NB4 (cell line): ENCODE data around the gene STARD3NL.

Experiments used
- MYC ChIP-seq: IDR thresholded peaks from 2 replicates; pipeline ENCODE4 v1.6.1; 2011; ENCODE audit warnings: low read depth, low read length
- POLR2A ChIP-seq: IDR thresholded peaks from 2 replicates; pipeline ENCODE4 v1.6.1; 2011; ENCODE audit warnings: mild to moderate bottlenecking; ENCODE audit not compliant: insufficient read length; ENCODE audit errors: extremely low read depth
- TF ChIP-seq, protein P1 (sequence below): IDR thresholded peaks from 2 replicates; pipeline ENCODE4 v1.6.1; 2011; ENCODE audit warnings: low read depth, low read length
- TF ChIP-seq, protein P2 (sequence below): IDR thresholded peaks from one replicate; pipeline ENCODE4 v1.5.1; 2012; ENCODE audit warnings: low read depth, low read length

DNA sequence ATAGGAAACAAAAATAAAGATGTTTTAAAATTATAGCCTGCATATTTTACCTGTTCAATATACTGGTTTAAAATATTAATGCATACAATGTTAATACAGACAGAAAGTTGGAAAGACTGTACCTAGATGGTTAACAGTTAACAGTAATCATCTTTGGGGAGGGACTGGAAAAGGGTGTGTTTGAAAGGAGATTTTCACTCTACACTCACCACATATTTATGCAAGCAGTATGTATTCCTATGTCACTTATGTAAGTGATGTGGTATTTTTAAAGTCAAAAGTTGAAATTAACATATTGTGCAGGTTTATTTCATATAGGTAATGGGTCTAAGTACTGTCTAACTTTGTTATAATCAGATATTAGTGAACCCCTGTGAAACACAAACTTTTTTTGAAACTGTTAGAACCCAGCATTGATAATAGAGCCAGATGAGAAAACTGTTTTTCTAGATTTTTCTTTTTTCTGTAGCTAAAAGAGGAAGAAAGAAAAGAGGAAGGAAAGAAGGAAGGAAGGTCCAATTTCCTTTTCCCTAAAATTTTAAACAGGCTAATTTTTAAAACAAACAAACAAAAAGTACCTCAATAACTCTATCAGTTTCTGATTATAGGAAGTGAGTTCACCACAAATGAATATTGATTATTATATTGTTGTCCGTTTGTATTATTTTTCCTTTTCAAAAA is 9.0 kb upstream of the STARD3NL start:
- TF ChIP-seq, protein P1, sequence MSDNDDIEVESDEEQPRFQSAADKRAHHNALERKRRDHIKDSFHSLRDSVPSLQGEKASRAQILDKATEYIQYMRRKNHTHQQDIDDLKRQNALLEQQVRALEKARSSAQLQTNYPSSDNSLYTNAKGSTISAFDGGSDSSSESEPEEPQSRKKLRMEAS: no peak
- TF ChIP-seq, protein P2, sequence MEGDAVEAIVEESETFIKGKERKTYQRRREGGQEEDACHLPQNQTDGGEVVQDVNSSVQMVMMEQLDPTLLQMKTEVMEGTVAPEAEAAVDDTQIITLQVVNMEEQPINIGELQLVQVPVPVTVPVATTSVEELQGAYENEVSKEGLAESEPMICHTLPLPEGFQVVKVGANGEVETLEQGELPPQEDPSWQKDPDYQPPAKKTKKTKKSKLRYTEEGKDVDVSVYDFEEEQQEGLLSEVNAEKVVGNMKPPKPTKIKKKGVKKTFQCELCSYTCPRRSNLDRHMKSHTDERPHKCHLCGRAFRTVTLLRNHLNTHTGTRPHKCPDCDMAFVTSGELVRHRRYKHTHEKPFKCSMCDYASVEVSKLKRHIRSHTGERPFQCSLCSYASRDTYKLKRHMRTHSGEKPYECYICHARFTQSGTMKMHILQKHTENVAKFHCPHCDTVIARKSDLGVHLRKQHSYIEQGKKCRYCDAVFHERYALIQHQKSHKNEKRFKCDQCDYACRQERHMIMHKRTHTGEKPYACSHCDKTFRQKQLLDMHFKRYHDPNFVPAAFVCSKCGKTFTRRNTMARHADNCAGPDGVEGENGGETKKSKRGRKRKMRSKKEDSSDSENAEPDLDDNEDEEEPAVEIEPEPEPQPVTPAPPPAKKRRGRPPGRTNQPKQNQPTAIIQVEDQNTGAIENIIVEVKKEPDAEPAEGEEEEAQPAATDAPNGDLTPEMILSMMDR: no peak
- TF ChIP-seq MYC (no peak), POLR2A (no peak)
